ENCODE data around the gene CFAP251.

Gene CFAP251

GRCh38 chr12:122045262-122045661 is 126.9 kb downstream of the CFAP251 start:
- CTCF ChIA-PET: interaction anchor here (16.8 kb wide), 1 partner anchor 78 kb away, joined by 504 read pairs; no protein-coding TSS in a partner anchor
- POLR2A ChIA-PET: no interaction called here
- no peak for DNase-seq (ENCODE audit: low read depth, low spot score)
- TF ChIP-seq CTCF (IDR thresholded peaks at IDR 0.05; ENCODE audit: insufficient read depth, low read length, missing control alignments): no peak
- no peak overlapping the region for H3K4me3 ChIP-seq (ENCODE audit: low read depth, low read length)

- H3K4me3 ChIP-seq (ENCODE audit: low read depth, low read length): no peak overlapping the region
- no peak for DNase-seq (ENCODE audit: low read depth, low spot score)
- TF ChIP-seq CTCF (IDR thresholded peaks at IDR 0.05; ENCODE audit: insufficient read depth, low read length, missing control alignments): no peak
- ChIA-PET CTCF (interaction anchor here (0.6 to 16.8 kb wide), 4 partner anchors 9 to 129 kb away, joined by 3 to 504 read pairs (median 8); no protein-coding TSS in a partner anchor), POLR2A (no interaction called here)
Observed at GRCh38 chr12:122046145-122046544, 127.8 kb downstream of the CFAP251 start.

- no peak for TF ChIP-seq CTCF (IDR thresholded peaks at IDR 0.05; ENCODE audit: insufficient read depth, low read length, missing control alignments)
Observed at GRCh38 chr12:122048151-122048550, 129.8 kb downstream of the CFAP251 start.

GRCh38 chr12:122049827-122050226 is 131.4 kb downstream of the CFAP251 start:
- TF ChIP-seq CTCF (IDR thresholded peaks at IDR 0.05; ENCODE audit: insufficient read depth, low read length, missing control alignments): no peak
- DNase-seq (ENCODE audit: low read depth, low spot score): no peak
- CTCF ChIA-PET: interaction anchor here (0.7 to 16.8 kb wide), 3 partner anchors 73 to 133 kb away, joined by 3 to 504 read pairs (median 11); partner anchors contain the start of gene CFAP251
- H3K4me3 ChIP-seq (ENCODE audit: low read depth, low read length): no peak overlapping the region
- POLR2A ChIA-PET: no interaction called here

More at GRCh38 chr12:122048151-122048550, 129.8 kb downstream of the CFAP251 start:
- ChIA-PET CTCF (interaction anchor here (1.2 to 16.8 kb wide), 9 partner anchors 7 to 147 kb away, joined by 3 to 504 read pairs (median 5); partner anchors contain the start of gene CFAP251), POLR2A (interaction anchor here (1.2 kb wide), 2 partner anchors 43 to 178 kb away, joined by 3 to 4 read pairs; partner anchors contain the start of gene DIABLO)
- no peak overlapping the region for H3K4me3 ChIP-seq (ENCODE audit: low read depth, low read length)
- no peak for DNase-seq (ENCODE audit: low read depth, low spot score)

- no peak overlapping the region for H3K4me3 ChIP-seq (ENCODE audit: low read depth, low read length)
- CTCF ChIA-PET: interaction anchor here (0.6 to 16.8 kb wide), 8 partner anchors 10 to 158 kb away, joined by 3 to 504 read pairs (median 4); partner anchors contain the start of gene CFAP251
- DNase-seq (ENCODE audit: low read depth, low spot score): no peak
- TF ChIP-seq CTCF (IDR thresholded peaks at IDR 0.05; ENCODE audit: insufficient read depth, low read length, missing control alignments): no peak
- POLR2A ChIA-PET: no interaction called here
Observed at GRCh38 chr12:122050706-122051105, 132.3 kb downstream of the CFAP251 start.

GRCh38 chr12:122051231-122051876 is 133.0 kb downstream of the CFAP251 start:
- no peak for DNase-seq (ENCODE audit: low read depth, low spot score)
- ChIA-PET CTCF (interaction anchor here (0.6 to 16.8 kb wide), 8 partner anchors 9 to 141 kb away, joined by 3 to 504 read pairs (median 4); partner anchors contain the start of gene CFAP251), POLR2A (no interaction called here)
- no peak for TF ChIP-seq CTCF (IDR thresholded peaks at IDR 0.05; ENCODE audit: insufficient read depth, low read length, missing control alignments)
- no peak overlapping the region for H3K4me3 ChIP-seq (ENCODE audit: low read depth, low read length)
